ENCODE data around the gene CMTM4.

- TF ChIP-seq EZH2 (IDR thresholded peaks at IDR 0.05; ENCODE audit: low read depth, low read length, severe bottlenecking): no peak
- no peak for TF ChIP-seq MAX (IDR thresholded peaks at IDR 0.05)
- TF ChIP-seq ATF2 (IDR thresholded peaks at IDR 0.05; ENCODE audit: low read length): no peak
- no peak for TF ChIP-seq CTCF (IDR thresholded peaks at IDR 0.05; ENCODE audit: control extremely low read depth in 1 of 3, insufficient read depth in 1 of 3, low read depth in 1 of 3, low read length in 3 of 3)
- TF ChIP-seq CBX5 (IDR thresholded peaks at IDR 0.05; ENCODE audit: low read depth, low read length): no peak
- no peak for TF ChIP-seq YY1 (IDR thresholded peaks at IDR 0.05; ENCODE audit: low read depth, low read length)
- no peak for TF ChIP-seq POLR2A (IDR thresholded peaks at IDR 0.05; ENCODE audit: control extremely low read depth in 1 of 2, low read depth in 2 of 2, low read length in 2 of 2)
- no peak for TF ChIP-seq POLR2AphosphoS5 (IDR thresholded peaks at IDR 0.05; ENCODE audit: low read depth, low read length)
Measured at GRCh38 chr16:66652661-66653360, 43.7 kb downstream of the CMTM4 start.

All from H1 (cell line).